HL-60 (cell line): Measurements from ENCODE around the gene MCAM.

Experiments
- DNase-seq, 2 experiments: peaks; one replicate each; pipeline ENCODE4 v3.0.0-alpha.2; 2010 to 2020; ENCODE audit warnings: low read depth in 1 of 2, low spot score in 1 of 2
- H3K27ac ChIP-seq: fragments of 250-450 bp; sonication (Bioruptor Pico); replicated peaks from 2 replicates; pipeline ENCODE4 v1.5.1; 2020; ENCODE audit warnings: mild to moderate bottlenecking, moderate library complexity
- H3K27me3 ChIP-seq: fragments of 250-450 bp; sonication (Bioruptor Pico); 2 replicates; pipeline ENCODE4 v1.5.1; 2021; ENCODE audit warnings: mild to moderate bottlenecking, moderate library complexity; ENCODE audit not compliant: insufficient read depth, poor library complexity, severe bottlenecking
- H3K4me3 ChIP-seq: replicated peaks from 2 replicates; pipeline ENCODE4 v1.5.1; 2011; ENCODE audit warnings: mild to moderate bottlenecking, control low read depth, low read length; ENCODE audit not compliant: insufficient read depth
- CTCF ChIP-seq: IDR thresholded peaks from one replicate; pipeline ENCODE4 v1.5.1; 2011; ENCODE audit warnings: low read length, control low read depth, inconsistent platforms; ENCODE audit not compliant: insufficient read depth
- GABPA ChIP-seq: IDR thresholded peaks from 2 replicates; pipeline ENCODE4 v1.6.1; 2012; ENCODE audit warnings: low read depth
- POLR2AphosphoS5 ChIP-seq: IDR thresholded peaks from 2 replicates; pipeline ENCODE4 v1.6.1; 2012; ENCODE audit warnings: low read depth
- REST ChIP-seq: IDR thresholded peaks from 2 replicates; pipeline ENCODE4 v1.6.1; 2012; ENCODE audit warnings: low read depth; ENCODE audit not compliant: insufficient replicate concordance
- SPI1 ChIP-seq: IDR thresholded peaks from 2 replicates; pipeline ENCODE4 v1.6.1; 2012; ENCODE audit warnings: low read depth, mild to moderate bottlenecking, borderline replicate concordance

The MCAM gene

GRCh38 chr11:119346605-119347004 is 29.7 kb upstream of the MCAM start, which contains the start of gene MFRP:
Gene MFRP, minus strand, starts transcription at chr11:119346705. Its CDS starts 192 bp downstream, at chr11:119346513.
- Histone ChIP-seq H3K27ac (no peak within 1 kb of the TSS), H3K27me3 (peaks cover 7% of the 10 kb centered on the region), H3K4me3 (no peak within 1 kb of the TSS)
- DNase-seq: no peak
- TF ChIP-seq SPI1: no peak
- no peak for TF ChIP-seq POLR2AphosphoS5
- TF ChIP-seq GABPA: no peak
- no peak for TF ChIP-seq REST
- TF ChIP-seq CTCF: no peak

DNA sequence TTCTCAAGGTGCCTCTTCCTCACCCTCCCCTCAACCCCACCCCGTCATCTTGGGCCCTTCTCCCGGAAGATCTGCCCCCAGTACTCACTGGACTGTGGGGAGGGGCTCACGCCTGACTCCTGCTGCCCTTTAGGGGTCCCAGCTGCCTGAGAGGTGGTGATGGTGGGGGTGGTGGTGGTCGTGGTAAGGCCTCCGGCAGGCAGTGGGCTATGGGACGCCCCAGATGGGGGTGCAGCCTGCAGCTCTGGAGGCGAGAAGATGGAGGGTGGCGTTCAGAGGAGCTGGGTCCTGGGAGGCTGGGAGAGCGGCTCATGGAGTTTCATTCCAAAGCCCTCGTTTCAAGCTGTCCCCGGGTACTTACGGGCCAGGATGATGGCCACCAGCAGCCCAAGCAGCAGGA is 28.8 kb upstream of the MCAM start:
- Histone ChIP-seq H3K27me3 (peaks cover 16% of the 10 kb centered on the region), H3K4me3 (no peak overlapping the region), H3K27ac (no peak overlapping the region)
- no peak for DNase-seq
- TF ChIP-seq POLR2AphosphoS5 (no peak), CTCF (no peak), REST (no peak), GABPA (no peak), SPI1 (no peak)

DNA sequence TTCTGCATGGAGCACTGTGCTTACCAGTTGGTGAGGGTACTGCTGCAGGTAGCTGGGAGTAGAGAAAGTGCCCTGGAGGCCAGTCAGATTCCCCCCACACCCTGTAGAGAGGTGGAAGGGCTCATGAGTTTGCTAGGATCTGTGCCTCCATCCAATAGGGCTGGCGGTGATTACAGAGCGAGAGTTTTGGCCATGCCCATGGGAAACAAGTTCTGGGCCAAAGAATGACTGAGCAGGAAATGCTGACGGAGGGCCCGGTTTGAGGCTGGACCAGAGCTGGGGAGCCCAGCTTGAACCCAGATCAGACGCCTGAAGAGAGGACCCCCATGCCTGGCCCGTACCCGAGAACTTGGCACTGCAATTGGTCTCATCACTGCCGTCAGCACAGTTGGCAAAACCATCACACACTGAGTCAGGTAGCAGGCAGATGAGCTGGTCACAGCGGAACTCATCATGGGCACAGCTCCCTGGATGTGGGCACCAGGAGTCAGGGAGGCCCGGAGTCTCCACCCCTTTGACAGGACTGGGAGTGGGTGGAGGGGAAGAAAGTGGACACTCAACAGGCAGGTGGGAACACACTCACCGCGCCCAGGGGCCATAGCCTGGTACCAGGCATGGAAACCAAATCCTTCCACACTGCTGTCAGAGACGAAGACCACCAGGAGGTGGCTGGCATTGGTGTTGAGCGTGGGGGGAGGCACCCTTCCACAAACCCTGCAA is 27.5 kb upstream of the MCAM start:
- H3K27ac ChIP-seq: no peak overlapping the region
- TF ChIP-seq REST (no peak), GABPA (no peak), CTCF (no peak)
- no peak overlapping the region for H3K4me3 ChIP-seq
- peaks cover 24% of the 10 kb centered on the region for H3K27me3 ChIP-seq
- DNase-seq: no peak
